Measurements from ENCODE around the gene SYVN1.
A peak's percentile ranks its signal among the peaks of the same experiment; 100 is the strongest.
"Not testable (repeated sequence)": the region's sequence is repeated elsewhere in the genome, so short reads cannot be mapped to it uniquely, and the experiment has no call there.

Gene SYVN1

GRCh38 chr11:65126624-65127274, 7.6 kb downstream of the SYVN1 start:
- DNase-seq = no peak

DNA sequence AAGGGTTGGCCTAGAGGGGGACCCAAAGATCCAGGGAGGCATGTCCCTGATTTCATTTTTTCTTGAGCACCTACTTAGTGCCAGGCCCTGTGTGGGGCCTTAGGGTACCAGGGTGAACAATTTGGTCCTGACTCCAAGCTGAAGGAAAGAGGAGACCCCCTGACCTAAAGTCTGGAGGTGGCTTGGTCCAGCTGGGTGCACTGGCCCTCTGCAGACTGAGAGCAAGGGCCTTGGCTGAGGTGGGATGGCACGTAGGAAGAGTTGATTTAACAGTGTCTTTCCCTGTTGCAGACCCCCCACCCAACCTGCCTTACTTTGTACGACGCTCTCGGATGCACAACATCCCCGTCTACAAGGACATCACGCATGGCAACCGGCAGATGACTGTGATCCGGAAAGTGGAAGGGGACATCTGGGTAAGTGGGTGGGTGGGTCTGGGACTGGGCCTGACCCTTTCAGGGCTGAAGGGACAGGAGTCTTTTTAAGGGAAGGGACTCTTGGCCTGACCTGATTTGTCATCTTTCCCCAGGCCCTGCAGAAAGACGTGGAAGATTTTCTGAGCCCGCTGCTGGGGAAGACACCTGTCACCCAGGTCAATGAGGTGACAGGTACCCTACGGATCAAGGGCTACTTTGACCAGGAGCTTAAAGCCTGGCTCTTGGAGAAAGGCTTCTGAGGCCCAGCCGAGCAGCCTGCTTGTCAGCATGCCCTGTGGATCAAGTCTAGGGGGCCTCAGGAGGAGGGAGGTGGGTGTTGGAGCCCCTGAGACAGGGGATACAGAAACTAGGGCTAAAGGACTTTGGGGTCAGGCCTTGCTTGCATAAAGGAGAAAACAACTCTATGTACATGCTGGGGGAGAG, 8.9 kb downstream of the SYVN1 start:
- DNase-seq = no peak

GRCh38 chr11:65124480-65125196, 9.7 kb downstream of the SYVN1 start:
- DNase-seq = no peak

DNA sequence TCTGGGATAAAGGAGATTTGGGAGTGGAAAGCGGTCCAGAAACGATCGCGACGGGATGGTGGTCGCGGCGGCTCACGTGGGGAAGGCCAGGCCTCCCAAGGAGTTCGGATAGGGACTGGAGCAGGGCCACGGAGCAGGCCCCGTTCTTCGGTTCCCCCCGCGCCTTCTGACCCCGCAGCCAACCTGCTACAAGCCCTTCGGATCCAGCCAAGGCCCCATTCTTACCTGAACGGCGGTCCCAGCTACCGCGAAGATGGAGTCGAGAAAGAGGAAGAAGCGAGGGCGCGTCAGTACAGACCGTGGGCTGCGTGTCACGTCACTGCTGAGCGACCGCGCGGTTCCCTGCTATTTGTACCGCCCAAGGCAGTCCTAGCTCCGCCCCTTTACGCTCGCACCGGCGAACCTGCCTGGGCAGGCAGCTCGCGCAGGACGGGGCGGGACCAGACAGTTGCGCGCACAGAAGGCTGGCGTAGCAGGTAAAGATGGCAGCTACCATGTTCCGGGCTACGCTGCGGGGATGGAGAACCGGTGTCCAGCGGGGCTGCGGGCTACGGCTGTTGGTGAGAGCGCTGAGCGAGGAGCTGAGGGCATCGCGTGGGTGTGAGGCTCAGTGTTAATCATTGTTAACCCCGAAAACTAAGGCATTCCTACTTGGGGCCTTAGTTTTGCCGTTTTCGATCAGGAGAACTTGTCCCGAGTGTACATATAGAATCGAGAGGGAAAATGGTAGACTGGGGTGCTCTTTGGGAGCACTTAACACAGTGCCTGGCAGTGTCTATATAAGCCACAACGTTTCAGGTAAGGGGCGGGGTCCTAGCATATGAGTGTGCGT, 12.2 kb downstream of the SYVN1 start, which contains the start of the genes FAU and MRPL49:
FAU (minus strand) TSS at position 270 of the 832 bp plus-strand sequence. CDS start 321 bp downstream, outside the sequence.
MRPL49 (plus strand) TSS at position 457 of the 832 bp plus-strand sequence; CDS start at position 483, 26 bp downstream.
- DNase-seq = peak; percentile 94

DNA sequence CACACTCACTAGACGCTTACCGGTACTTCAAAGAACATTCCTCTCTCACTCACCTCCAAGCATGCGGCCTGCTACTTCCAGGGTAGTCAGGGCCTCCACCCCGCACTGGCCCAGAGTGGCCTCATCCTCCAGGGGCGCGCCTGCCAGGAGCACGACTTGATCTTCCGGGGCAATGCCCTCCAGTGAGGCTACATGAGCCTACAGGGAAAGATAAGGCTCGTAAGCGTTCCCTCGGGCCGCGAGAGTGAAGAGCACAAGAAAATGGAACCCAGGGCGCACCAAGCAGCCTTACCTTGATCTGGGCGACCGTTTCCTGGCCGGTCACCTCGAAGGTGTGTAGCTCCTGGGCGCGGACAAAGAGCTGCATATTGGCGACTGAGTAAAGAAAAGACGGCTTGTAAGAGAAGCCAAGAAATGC, 12.9 kb downstream of the SYVN1 start:
- no peak for DNase-seq

- DNase-seq = no peak
Observed at GRCh38 chr11:65120831-65121230, 13.5 kb downstream of the SYVN1 start.

DNA sequence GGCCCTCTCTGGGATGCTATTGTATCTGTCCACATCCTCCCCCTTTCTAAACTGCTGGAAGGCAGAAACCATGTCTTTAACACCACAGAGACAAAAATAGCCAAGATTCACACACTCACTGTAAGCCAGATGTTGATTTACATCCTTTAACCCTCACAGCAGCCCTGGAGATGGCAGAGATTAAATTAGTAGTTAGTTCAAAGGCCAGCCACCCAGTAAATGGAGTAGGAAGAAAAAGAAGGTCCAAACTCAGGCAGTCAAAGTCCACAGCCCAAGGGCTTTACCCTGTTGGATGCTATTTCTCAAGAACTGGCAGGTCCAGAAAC, 14.7 kb downstream of the SYVN1 start:
- DNase-seq = no peak

DNA sequence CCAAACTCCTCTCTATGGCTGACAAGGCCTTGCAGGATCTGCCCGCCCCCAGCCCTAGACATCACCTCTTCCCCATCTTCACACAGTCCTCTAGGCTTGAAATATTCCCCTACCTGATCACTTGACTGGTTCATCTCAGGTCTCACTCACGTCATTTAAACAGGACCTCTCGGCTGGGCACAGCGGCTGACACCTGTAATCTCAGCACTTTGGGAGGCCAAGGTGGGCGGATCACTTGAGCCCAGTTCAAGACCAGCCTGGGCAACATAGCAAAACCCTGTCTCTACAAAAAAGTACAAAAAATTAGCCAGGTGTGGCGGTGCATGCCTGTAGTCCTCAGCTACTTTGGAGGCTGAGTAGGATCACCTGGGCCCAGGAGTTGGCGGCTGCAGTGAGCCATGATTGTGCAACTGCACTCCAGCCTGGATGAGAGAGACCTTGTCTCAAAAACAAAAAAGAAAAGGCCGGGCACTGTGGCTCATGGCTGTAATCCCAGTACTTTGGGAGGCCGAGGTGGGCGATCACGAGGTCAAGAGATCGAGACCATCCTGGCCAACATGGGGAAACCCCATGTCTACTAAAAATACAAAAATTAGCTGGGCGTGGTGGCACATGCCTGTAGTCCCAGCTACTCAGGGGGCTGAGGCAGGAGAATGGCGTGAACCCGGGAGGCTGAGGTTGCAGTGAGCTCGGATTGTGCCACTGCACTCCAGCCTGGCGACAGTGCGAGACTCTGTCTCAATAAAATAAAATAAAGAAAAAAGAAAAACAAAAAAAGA, 15.2 kb downstream of the SYVN1 start:
- not testable (repeated sequence) for DNase-seq

DNA sequence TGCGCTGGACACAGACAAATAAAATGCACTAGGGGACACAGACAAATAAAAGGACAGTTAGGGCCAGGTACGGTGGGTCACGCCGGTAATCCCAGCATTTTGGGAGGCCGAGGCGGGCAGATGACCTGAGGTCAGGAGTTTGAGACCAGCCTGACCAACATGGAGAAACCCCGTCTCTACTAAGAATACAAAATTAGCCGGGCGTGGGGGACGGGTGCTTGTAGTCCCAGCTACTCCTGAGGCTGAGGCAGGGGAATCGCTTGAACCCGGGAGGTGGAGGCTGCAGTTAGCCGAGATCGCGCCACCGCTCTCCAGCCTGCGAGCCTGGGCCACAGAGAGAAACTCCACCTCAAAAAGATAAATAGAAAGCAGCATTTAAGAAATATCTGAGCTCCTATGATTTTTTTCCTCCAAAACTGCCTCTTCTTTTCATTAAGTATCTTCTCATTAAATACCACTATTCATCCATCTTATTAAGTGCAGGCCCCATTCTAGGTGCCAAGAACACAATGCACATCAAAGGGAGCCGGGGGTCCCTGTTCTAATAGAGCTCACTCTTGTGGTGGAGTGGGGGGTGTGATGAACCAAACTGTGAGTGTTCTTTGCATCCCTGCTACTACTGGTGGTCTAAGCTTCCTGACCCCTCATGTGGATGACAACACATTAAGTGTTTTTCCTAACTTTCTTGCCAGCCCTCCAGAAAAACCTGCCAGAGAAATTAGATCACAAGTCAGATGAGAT, 16.1 kb downstream of the SYVN1 start:
- DNase-seq = no peak

DNA sequence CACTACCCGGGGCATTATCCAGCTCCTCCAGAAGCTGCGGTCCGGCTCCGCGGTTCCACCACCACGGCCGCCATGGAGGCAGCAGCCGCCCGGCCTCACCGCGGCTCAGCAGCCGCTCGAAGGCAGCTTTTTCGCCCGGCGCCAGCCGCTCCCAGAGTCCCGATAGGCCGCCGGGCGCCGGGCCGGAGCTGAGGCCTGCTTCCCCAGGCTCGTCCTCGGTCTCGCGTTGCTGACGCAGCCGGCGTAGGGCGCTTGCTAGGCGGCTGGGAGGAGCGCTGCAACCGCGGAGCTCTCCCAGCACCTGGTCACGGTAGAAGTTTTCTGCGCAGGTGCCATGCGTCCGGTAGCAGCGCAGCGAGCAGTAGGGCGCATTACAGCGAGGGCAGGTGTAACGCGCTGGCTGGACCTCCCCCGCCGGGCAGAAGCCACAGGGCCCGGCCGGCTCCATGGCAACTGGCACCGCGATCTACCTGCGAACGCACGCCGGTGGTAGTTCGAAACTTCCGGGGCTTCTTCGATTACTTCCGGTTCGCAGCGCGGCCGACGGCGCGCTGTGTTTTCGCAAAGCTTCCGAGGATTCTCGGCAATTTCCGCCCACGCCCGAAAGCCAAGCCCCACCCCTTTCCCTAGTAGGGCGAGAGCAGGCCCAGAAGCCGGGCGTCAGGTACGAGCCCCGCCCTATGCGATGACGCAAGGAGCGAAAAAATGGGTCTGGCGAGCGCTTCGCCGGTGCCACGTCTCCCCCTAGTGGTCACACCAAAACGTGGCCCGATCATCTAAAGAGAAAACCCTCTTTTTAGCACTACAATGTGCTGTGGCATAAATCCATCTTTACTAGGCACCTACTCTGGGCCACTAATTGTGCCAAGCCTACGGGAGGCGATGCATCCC, 16.9 kb downstream of the SYVN1 start, which contains the start of gene ZNHIT2:
ZNHIT2 (minus strand) TSS at position 496 of the 891 bp plus-strand sequence; CDS start at position 448, 48 bp downstream.
- peak; percentile 99 for DNase-seq

GRCh38 chr11:65116370-65117205, 17.7 kb downstream of the SYVN1 start:
- no peak for DNase-seq

GRCh38 chr11:65115361-65116082, 18.8 kb downstream of the SYVN1 start:
- no peak for DNase-seq

GRCh38 chr11:65114538-65115171, 19.7 kb downstream of the SYVN1 start:
- no peak for DNase-seq

GRCh38 chr11:65113839-65114238, 20.5 kb downstream of the SYVN1 start:
- DNase-seq = no peak

DNA sequence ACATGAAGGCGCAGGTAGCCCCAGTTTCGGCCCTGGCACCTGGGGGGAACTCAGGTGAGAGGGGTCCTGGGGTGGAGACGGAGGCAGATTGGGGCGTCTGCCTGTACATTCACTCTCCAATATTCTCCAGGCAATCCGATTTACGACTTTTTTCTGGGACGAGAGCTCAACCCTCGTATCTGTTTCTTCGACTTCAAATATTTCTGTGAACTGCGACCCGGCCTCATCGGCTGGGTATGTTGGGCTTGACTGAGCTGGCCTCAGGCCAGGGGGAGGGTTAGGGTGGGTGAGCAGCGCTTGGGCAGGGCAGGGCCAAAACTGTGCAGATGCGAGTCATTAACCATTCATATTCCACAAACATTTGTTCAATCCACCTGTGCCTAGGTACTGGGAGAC, 21.0 kb downstream of the SYVN1 start:
- no peak for DNase-seq

DNA sequence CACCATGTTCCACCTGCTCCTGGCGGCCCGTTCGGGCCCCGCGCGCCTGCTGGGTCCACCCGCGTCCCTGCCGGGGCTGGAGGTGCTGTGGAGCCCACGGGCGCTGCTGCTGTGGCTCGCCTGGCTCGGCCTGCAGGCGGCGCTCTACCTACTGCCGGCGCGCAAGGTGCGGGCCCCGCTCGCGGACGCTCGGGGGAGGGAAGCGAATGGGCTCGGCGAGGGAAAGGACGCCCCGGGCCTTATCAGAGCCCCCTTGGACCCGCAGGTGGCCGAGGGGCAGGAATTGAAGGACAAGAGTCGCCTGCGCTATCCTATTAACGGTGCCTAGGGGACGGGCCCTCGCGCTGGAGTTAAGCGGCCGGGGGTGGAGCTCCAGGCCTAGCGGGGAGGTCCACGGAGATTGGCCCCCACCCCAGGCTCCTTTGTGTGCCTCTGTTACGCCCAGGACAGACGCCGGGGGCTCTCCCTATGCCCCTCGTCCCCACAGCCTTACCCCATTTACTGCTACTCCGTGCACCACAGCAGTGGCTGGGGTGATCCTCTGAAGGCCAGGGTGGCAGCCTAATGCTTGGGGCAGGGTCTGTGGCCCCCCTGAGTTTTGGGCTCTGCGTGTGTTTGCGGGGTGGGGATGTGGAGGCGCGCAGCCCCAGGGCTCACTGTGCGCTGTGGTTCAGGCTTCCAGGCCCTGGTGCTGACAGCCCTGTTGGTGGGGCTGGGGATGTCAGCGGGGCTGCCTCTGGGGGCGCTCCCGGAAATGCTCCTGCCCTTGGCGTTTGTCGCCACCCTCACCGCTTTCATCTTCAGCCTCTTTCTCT, 21.6 kb downstream of the SYVN1 start:
- no peak for DNase-seq

All from fibroblast of skin of right quadriceps (primary cell).